Measurements from ENCODE around the gene ZNF799. TPM values are rescaled to one million over a fixed set of nuclear protein-coding genes. Genes with fewer than 3 reads are reported as not detected.

The ZNF799 gene
- total RNA-seq, 1 donor, result 3.3 TPM

- Histone ChIP-seq H3K4me1 (ENCODE audit: insufficient read depth, low read length) (no peaks in the 10 kb centered on the region), H3K9me3 (ENCODE audit: low read depth, low read length) (peaks cover 41% of the 10 kb centered on the region), H2AFZ (ENCODE audit: low read length) (no peak overlapping the region), H3K79me2 (ENCODE audit: insufficient read depth, low read length) (peaks cover 3% of the 10 kb centered on the region), H4K20me1 (ENCODE audit: insufficient read depth, low read length) (no peaks in the 10 kb centered on the region), H3K4me2 (ENCODE audit: insufficient read depth, low read length) (no peak overlapping the region), H3K4me3 (ENCODE audit: insufficient read depth, low read length) (no peak overlapping the region), H3K27me3 (ENCODE audit: insufficient read depth, low read length) (no peaks in the 10 kb centered on the region), H3K27ac (ENCODE audit: low read depth, low read length) (no peak overlapping the region), H3K36me3 (ENCODE audit: insufficient read depth, low read length) (peaks cover 23% of the 10 kb centered on the region)
- DNase-seq (ENCODE audit: insufficient read length, low spot score, missing footprints), result no peak
- TF ChIP-seq CTCF (IDR thresholded peaks at IDR 0.05; ENCODE audit: extremely low read depth, low read depth, low read length), result no peak
These were observed 50.2 kb downstream of the ZNF799 start for GRCh38 chr19:12350890-12351197.

DNA sequence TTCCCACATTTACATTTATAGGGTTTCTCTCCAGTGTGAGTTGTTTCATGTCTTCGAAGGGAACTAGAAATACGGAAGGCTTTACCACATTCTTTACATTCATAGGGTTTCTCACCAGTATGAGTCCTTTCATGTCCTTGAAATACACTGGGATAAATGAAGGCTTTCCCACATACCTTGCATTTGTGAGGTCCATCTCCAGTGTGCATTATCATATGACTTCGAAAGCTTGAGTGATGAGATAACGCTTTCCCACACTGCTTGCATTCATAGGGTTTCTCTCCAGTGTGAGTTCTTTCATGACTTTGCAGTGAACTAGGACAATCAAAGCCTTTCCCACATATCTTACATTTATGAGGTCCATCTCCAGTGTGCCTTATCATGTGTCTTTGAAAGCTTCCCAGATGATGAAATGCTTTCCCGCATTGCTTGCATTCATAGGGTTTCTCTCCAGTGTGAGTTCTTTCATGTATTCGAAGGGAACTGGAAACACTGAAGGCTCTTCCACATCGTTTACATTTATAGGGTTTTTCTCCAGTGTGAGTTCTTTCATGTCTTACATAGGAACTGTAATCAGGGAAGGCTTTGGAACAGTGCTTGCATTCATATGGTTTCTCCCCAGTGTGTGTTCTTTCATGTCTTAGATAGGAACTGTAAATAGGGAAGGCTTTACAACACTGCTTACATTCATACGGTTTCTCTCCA lies 50.7 kb downstream of the ZNF799 start:
- no peak for TF ChIP-seq CTCF (IDR thresholded peaks at IDR 0.05; ENCODE audit: extremely low read depth, low read depth, low read length)
- Histone ChIP-seq H2AFZ (ENCODE audit: low read length) (no peak overlapping the region), H3K27me3 (ENCODE audit: insufficient read depth, low read length) (no peaks in the 10 kb centered on the region), H3K27ac (ENCODE audit: low read depth, low read length) (no peak overlapping the region), H4K20me1 (ENCODE audit: insufficient read depth, low read length) (no peaks in the 10 kb centered on the region), H3K36me3 (ENCODE audit: insufficient read depth, low read length) (peaks cover 23% of the 10 kb centered on the region), H3K9me3 (ENCODE audit: low read depth, low read length) (peaks cover 41% of the 10 kb centered on the region), H3K79me2 (ENCODE audit: insufficient read depth, low read length) (peaks cover 3% of the 10 kb centered on the region), H3K4me3 (ENCODE audit: insufficient read depth, low read length) (no peak overlapping the region), H3K4me1 (ENCODE audit: insufficient read depth, low read length) (no peaks in the 10 kb centered on the region), H3K4me2 (ENCODE audit: insufficient read depth, low read length) (no peak overlapping the region)
- DNase-seq (ENCODE audit: insufficient read length, low spot score, missing footprints), result no peak

DNA sequence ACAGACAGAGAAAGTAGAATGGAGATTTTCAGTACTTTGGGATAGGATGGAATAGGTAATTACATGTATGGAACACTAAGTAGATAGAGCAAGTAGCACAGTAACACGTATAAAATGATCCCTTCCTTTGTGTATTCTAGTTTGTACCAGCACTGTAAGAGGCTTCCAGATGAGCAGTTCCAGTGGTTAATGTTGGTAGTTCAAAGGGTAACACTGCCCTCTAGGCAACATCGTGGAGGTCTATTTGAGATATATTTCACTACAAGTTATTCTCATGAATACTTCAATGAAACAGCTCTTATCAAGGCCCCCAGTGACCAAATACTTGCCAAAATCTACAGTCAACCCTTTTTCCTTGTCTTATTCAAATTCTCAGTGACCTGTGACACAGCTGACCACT lies 54.2 kb downstream of the ZNF799 start:
- H3K79me2 ChIP-seq (ENCODE audit: insufficient read depth, low read length), result no peaks in the 10 kb centered on the region
- peaks cover 21% of the 10 kb centered on the region for H3K36me3 ChIP-seq (ENCODE audit: insufficient read depth, low read length)
- TF ChIP-seq CTCF (IDR thresholded peaks at IDR 0.05; ENCODE audit: extremely low read depth, low read depth, low read length), result no peak
- H3K27me3 ChIP-seq (ENCODE audit: insufficient read depth, low read length), result no peaks in the 10 kb centered on the region
- H3K9me3 ChIP-seq (ENCODE audit: low read depth, low read length), result peaks cover 32% of the 10 kb centered on the region
- H2AFZ ChIP-seq (ENCODE audit: low read length), result no peak overlapping the region
- no peaks in the 10 kb centered on the region for H4K20me1 ChIP-seq (ENCODE audit: insufficient read depth, low read length)
- no peak overlapping the region for H3K4me3 ChIP-seq (ENCODE audit: insufficient read depth, low read length)
- H3K27ac ChIP-seq (ENCODE audit: low read depth, low read length), result no peak overlapping the region
- no peak for DNase-seq (ENCODE audit: insufficient read length, low spot score, missing footprints)
- H3K4me1 ChIP-seq (ENCODE audit: insufficient read depth, low read length), result no peaks in the 10 kb centered on the region
- H3K4me2 ChIP-seq (ENCODE audit: insufficient read depth, low read length), result no peak overlapping the region

DNA sequence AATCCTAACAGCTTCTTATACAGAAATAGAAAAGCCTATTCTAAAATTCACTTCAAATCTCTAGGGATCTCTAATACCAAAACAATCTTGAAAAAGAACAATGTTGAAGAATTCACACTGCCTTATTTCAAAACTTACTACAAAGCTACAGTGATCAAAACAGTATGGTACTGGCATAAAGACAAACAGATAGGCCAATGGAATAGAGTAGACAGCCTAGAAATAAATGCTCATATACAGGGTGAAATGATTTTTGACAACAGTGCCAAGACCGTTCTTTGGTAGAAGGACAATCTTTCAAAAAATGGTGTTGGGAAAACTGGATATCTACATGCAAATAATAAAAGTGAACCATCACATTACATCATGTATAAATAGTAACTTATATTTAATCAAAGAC lies 55.9 kb downstream of the ZNF799 start:
- no peaks in the 10 kb centered on the region for H3K27me3 ChIP-seq (ENCODE audit: insufficient read depth, low read length)
- DNase-seq (ENCODE audit: insufficient read length, low spot score, missing footprints), result no peak
- peaks cover 21% of the 10 kb centered on the region for H3K9me3 ChIP-seq (ENCODE audit: low read depth, low read length)
- no peaks in the 10 kb centered on the region for H3K4me1 ChIP-seq (ENCODE audit: insufficient read depth, low read length)
- no peak overlapping the region for H3K4me3 ChIP-seq (ENCODE audit: insufficient read depth, low read length)
- peaks cover 4% of the 10 kb centered on the region for H3K36me3 ChIP-seq (ENCODE audit: insufficient read depth, low read length)
- H4K20me1 ChIP-seq (ENCODE audit: insufficient read depth, low read length), result no peaks in the 10 kb centered on the region
- no peak overlapping the region for H3K27ac ChIP-seq (ENCODE audit: low read depth, low read length)
- no peak for TF ChIP-seq CTCF (IDR thresholded peaks at IDR 0.05; ENCODE audit: extremely low read depth, low read depth, low read length)
- H2AFZ ChIP-seq (ENCODE audit: low read length), result no peak overlapping the region
- H3K4me2 ChIP-seq (ENCODE audit: insufficient read depth, low read length), result no peak overlapping the region
- no peaks in the 10 kb centered on the region for H3K79me2 ChIP-seq (ENCODE audit: insufficient read depth, low read length)

Small RNA genes lying within 50 kb of the gene (small RNA-seq; reads per million reads assigned to genes)
- not detected for gene RPS29P23

Other genes with a start within 250 kb of the ZNF799 start
- gene ZNF625, start 244.5 kb downstream of the ZNF799 start, total RNA-seq, result 13.0 and 13.6 TPM in 2 replicates
- 8.3 and 8.7 TPM in 2 replicates for gene ZNF136, start 238.2 kb downstream of the ZNF799 start, total RNA-seq
- gene ZNF44, start 106.4 kb downstream of the ZNF799 start, total RNA-seq, result 10.0 and 11.2 TPM in 2 replicates
- 4.3 and 4.4 TPM in 2 replicates for gene ZNF563, start 67.6 kb downstream of the ZNF799 start, total RNA-seq
- 3.5 and 4.0 TPM in 2 replicates for gene ZNF442, start 35.6 kb downstream of the ZNF799 start, total RNA-seq
- gene ZNF443, start 39.8 kb upstream of the ZNF799 start, total RNA-seq, result 2.5 and 2.7 TPM in 2 replicates
- 5.0 and 5.1 TPM in 2 replicates for gene ZNF709, start 83.5 kb upstream of the ZNF799 start, total RNA-seq
- gene ZNF564, start 150.2 kb upstream of the ZNF799 start, total RNA-seq, result 7.4 and 9.0 TPM in 2 replicates
- gene ZNF490, start 209.5 kb upstream of the ZNF799 start, total RNA-seq, result 8.7 and 10.6 TPM in 2 replicates
- gene ZNF791, start 209.6 kb upstream of the ZNF799 start, total RNA-seq, result 16.5 and 16.6 TPM in 2 replicates